NK-92 (cell line): Measurements from ENCODE around the gene PPM1L.
"Not testable (repeated sequence)": the region's sequence is repeated elsewhere in the genome, so short reads cannot be mapped to it uniquely, and the experiment has no call there.

ENCODE experiments used
- DNase-seq: peaks from one replicate; lab custom pipeline; 2025; ENCODE audit not compliant: unreplicated experiment; lab: John Stamatoyannopoulos, UW

The PPM1L gene

DNA sequence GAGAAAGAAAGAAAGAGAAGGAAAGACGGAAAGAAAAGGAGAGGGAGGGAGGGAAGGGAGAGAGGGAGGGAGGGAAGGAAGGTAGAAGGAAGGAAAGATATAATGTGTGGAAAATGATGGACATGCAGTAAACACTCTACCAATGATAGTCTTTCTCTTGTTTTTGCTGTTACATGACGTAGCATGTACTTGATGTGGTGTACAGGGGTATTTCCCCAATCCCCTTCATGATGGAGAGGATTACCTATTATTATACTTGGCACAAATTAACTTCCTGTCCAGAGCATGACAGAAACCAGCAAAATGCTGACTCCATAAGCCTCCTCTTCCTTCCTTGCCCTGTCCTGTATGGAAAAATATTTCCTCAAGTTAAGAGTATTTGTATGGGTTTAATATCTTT, 224.7 kb downstream of the PPM1L start:
- no peak for DNase-seq

DNA sequence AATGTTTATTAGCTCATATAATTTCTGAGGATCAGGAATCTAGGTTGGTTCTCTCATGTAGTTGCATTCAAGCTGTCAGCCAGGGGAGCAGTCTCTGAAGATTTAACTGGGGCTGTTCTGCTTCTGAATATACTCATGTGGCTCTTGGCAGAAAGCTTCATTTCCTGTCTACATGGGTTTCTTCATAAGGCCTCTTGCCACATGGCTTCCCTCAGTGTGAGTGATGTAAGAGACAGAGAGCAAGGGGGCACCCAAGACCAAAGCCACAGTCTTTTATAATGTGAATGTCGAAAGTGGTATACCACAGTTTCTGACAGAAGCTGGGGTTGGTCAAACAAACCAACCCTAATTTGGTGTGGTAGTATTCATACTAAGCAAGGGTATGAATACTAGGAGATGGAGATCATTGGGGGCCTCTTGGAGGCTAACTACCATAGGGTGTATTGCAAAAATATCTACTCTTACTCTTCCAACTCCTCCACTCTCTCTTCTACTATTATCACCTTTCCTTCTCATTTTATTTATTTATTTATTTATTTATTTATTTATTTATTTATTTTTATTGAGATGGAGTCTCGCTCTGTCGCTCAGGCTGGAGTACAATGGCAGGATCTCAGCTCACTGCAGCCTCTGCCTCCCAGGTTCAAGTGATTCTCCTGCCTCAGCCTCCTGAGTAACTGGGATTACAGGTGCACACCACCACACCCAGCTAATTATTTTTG, 225.3 kb downstream of the PPM1L start:
- DNase-seq = no peak

DNA sequence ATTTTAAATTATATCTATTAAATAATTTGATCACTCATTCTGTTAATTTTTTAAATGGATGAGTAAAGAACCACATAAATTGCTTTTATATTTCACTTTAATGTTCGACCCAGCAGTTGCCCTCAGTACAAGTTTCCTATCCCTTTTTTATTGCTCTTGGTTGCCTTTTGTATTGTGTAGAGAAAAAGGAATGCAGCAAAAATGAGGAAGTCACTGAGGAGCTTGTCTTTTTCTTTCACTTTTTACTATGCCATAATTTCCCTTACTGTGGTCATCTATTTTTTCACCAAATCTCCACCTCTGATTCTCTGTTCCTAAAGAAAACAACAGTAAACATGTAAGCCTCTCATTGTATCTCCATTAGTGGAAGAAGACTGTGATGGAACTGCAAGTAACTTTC, 226.5 kb downstream of the PPM1L start:
- no peak for DNase-seq

DNA sequence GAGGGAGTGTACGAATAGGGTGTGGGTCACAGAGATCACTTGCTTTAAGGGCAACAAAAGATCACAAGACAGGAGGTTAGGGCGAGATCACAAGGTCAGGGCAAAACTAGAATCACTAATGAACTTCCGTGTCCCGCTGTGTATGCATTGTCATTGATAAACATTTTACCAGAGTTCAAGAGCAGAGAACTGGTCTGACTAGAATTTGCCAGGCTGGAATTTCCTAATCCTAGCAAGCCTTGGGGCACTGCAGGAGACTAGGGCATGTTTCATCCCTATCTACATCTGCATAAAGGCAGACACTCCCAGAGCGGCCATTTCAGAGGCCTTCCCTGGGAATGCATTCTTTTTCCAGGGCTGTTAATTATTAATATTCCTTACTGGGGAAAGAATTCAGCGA, 227.9 kb downstream of the PPM1L start:
- DNase-seq = not testable (repeated sequence)

DNA sequence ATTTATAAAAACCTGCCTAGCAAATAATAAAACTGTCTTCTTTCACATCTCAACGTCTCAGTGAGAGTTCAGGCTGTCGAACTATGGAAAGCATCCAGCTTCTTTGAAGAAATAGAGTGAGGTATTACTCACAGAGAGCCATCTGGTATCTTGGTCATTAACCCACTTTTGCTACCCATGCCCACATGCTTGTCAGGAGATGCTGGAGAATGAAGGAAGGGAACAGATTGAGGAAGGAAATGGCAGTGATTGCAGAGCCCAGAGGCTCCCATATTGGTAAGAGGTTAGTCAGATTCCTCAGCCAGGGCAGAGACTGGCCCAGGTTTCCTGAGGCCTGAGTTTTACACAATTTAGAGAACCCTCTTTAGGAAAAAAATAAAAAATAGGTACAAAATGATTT, 230.0 kb downstream of the PPM1L start:
- DNase-seq = no peak

DNA sequence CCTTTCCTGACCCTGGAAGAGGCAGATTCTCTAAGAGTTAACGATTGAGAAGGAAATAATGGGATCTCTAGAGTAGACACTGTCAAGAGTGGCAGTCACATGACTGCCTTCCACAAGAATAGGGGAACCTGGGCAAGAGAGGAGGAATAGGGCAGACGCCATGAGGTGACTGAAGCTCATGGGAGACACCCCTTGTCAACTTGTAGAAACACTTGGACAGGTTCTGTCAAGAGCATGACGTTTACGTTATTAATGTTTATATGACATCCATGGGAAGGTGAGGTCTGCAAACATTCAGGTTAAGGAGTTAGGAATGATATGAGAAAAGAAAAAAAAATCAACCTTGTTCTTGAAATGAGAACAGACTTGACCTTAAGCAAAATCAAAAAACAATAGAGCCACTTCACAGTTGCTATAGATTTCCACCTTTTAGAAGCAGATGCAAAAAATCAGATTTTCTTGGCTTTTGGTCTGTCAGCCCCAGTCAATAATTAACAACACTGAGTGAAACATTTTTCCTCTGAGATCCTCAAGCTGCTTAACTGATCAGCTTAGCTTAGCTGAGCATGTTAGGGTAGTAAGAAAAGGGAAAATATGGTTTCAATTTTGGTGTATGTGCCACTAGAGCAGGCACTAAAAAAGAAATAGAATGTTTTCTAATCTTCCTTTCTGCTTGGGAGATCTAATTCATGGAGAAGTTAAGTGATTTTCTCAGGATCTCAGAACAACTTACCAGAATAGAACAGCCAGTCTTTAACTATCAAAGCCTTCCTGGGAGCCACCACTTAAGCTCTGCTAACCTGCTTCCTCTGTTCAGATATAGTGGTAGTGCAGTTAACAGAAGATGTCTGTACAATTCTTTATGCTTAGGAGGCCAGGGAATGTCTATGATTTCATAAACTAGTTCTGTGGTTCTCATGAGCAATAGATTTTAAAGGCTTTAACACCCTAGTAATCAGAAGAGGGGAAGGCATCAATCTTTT, 232.2 kb downstream of the PPM1L start:
- no peak for DNase-seq

DNA sequence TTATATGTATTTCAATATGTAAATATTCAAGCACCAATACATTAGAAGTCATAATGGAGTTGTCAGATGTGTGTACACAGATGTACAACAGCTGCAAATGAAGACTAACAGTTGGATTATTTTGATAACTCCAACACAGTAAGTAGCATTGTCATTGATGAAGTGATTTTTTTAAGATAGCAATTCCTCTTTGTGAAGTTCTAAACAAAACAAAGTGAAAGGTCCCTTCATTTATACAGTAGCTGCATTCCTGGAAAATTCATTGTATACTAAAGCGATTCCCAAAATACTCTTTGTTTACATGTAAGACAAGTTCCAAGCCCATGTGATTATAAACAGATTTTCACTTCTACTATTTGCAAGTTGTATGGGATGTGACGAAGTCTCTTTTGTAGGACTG, 234.4 kb downstream of the PPM1L start:
- DNase-seq = no peak

DNA sequence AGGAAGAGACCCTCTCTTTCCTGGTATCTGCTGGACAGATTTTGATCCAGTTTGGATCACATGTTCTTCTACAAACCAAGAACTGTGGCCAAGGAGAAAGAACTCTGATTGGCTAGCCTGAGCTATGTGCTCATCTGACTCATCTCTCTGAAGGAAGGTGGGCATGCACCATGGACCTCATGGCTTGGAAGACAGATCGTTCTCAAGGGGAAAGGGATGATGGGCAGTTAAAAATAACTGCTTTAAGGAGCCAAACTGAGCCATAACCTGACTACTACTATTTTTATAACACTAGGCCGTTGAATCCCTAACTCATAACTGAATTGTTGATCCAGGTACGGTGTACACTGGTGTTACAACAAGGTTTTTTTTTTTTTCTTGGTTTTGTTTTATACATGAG, 236.7 kb downstream of the PPM1L start:
- DNase-seq = no peak

DNA sequence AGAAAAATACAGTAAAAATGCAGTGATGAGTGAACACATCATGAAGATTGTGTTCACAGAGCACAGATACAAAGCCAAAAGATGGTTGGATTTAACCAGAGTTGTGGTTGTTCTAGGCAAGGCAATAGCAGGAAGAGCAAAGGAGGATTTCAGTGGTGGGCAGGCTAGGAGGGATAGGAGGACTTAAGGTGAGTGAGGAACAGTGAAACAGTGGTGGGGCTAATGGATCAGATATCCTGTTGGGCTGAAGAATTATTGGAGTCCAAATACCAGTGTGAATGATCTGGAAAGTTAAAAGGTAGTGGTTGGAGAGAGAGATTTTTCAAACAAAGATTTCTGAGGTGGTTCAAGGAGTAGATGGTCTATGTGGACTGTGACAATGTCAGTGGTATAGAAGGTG, 240.8 kb downstream of the PPM1L start:
- DNase-seq = no peak

DNA sequence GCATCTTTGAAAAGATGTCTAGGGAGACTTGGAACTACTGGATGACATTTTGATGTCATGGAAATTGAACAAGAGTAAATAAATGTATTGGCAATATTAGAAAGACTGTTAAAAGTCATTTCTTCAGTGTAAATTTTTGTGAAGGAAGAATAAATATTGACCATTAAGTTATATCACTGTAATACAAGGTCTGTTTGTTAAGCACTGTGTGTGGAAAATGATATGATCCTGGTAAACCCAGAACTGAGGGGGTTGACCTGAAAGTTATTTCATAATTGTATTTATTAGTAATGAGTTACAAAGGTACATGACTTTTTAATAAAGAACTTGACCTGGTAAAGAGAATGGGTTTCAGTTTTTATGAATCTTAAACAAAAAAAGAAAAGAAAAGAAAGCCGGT, 242.6 kb downstream of the PPM1L start:
- no peak for DNase-seq

DNA sequence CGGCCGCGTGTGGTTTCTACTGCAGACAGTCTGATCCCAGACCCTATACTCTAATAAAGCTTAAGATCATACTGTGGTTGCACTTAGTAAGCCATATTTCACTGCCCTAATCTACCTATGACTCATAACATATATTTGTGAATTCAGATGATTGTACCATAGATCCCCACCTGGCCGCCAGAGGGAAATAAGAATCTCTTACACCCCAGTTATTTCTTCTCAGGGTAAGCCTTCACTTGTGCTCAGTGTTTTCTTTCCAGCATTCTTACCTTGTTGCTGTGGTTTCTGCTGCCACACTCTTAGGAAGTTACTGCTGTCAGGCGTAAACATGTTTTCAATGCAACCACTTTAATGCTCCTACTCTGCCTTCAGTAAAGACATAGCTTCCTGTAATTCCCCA, 243.2 kb downstream of the PPM1L start:
- no peak for DNase-seq

DNA sequence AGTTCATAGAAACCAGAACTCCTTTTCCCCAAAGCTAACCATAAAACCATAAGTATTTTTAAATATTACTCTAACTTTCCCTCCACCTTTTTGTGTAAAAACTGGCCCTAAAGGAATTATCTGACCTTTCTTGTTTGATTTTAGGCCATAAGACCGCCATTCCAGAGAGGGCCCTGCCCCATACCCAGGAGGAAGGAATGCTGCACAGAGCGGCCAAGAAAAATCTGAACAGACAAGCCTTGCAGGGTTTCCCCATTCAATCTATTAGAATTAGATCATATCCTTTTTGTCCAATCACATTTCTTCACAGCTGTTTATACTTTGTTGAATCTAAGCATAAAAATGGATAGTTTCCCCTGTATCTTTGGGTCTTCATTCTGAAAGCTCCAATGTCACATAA, 252.1 kb downstream of the PPM1L start:
- no peak for DNase-seq

DNA sequence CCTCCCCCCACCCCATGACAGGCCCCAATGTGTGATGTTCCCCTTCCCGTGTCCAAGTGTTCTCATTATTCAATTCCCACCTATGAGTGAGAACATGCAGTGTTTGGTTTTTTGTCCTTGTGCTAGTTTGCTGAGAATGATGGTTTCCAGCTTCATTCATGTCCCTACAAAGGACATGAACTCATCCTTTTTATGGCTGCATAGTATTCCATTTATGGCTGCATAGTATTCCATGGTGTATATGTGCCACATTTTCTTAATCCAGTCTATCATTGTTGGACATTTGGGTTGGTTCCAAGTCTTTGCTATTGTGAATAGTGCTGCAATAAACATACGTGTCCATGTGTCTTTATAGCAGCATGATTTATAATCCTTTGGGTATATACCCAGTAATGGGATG, 254.1 kb downstream of the PPM1L start:
- not testable (repeated sequence) for DNase-seq

DNA sequence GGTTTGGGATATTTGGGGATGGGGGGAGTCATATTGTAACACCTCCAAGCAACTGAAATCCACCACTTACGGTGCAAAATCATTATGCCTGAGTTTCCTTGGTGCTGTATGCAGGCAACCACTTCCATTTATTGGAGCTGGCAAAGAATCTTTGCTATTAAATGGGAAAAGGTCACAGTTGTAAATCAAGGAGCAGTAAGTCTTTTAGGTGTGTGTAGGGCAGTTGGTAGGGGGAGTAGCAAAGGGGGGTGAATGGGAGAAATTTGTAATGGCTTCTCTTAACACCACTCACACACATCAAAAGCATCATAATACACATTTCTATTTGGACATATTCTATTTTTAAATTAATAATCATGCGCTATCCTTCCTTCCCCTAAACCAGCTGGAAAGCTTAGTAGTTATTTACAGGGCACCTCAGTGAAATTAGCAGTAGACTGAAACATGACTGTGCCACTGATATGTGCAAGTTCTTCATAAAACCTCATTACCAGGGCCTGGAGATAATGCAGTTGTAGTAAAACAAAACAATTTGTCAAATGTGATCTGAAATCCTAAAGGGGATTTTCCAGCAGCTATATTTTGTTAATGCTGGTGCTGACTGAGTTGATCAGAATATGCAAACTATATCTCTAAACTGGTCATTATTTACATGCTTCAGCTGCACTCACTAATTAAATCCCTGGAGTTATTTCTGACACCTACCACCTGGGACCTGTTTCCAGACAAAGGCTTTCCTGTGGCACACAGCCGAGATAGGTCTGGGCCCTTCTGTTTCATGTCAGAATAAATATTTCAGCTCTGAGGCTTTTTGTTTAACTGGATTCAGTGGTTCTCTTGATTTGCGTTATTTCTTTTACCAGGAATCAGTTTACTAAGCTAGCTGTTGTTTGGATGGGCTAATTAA, 259.1 kb downstream of the PPM1L start:
- DNase-seq = no peak

DNA sequence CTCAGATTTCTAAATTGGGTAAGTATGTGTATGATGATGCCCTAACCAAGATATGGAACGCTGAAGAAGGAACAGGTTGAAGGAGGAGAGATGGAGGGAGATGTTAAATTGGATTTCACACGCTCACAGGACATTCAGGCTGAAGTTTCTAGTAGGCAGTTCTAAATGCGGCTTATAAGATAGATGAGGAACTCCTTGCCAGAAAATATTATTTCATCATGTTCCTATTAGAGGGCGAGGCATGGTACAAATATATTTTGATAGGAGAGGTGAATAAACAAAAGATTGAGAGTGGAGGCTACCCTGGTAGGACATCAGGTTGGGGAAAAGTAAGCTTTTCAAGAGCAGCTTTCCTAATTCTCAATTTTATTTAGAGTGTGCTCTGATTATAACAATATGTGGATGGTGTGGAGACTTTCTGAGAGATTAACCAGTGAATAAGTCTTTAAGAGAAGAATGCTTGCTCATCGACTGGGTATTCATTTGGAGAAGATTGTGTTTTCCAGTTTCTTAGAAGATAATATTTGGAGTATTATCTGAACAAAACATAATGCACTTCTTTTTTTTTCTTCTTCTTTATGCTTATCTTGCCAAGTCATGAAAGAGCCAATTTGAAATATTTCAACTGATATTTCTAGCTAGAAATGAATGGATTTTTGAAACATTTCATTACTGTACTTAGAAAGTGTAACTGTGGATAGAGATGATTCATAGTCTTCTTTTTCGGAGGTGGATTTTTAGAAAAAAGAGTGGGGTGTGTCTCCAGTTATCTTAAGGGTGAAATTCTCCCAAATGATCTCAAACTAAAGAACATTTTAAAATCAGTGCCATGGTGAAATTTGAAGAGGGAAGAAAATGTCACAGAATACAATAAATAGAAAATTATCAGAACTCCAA, 260.6 kb downstream of the PPM1L start:
- no peak for DNase-seq

DNA sequence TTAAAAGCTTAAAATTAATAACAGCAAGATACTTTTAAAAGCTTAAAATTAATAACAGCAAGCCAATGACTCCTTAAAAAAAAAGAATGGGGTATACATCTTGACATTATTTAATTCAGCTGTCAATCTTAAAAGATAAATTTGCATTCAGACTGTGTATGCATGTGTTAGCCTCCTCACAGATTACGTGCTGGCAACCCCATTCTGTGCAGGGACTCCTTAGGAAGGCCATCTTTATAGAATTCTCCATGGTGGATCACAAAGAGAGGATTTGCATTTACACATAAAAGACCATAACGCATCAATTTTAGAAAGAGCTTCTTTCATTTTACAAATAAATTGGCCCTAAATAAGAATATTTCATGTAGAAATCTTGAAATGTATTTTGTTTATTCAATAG, 261.9 kb downstream of the PPM1L start:
- DNase-seq = no peak

DNA sequence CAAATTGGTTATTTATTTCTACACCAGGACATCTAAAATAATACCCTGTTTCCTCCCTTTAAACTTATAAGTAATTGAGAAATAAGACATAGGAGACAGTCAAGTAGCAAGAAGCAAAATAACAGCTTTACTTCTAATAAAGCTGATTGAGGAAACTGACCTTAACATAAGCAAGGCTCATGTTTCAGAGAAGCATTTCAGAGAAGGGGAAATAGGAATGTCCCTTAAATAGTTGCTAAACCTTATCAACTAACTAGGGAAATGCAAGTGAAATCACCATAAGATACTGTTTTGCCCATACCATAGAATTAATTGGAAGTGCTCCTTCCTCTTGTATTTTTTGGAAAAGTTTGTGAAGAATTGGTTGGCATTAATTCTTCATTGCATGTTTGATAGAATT, 264.2 kb downstream of the PPM1L start:
- DNase-seq = no peak

DNA sequence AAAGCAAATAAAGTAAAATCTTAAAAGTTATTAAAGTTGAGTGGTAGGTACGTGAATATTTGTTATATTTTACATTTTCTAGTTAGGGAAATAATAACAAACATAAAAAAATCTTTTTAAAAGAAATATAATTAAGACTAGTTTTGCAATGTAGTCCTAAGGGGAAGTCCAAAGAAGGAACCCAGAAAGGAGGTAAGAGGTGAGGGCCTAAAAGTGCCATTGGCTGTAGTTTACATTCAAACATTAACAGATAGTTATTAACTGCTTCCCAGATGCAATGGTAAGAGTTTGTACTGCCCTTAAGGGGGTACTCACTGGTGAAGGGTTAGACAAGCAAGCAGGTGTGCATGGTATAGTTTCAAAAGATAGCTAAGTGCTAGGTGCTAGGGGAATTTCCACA, 269.9 kb downstream of the PPM1L start:
- DNase-seq = no peak

DNA sequence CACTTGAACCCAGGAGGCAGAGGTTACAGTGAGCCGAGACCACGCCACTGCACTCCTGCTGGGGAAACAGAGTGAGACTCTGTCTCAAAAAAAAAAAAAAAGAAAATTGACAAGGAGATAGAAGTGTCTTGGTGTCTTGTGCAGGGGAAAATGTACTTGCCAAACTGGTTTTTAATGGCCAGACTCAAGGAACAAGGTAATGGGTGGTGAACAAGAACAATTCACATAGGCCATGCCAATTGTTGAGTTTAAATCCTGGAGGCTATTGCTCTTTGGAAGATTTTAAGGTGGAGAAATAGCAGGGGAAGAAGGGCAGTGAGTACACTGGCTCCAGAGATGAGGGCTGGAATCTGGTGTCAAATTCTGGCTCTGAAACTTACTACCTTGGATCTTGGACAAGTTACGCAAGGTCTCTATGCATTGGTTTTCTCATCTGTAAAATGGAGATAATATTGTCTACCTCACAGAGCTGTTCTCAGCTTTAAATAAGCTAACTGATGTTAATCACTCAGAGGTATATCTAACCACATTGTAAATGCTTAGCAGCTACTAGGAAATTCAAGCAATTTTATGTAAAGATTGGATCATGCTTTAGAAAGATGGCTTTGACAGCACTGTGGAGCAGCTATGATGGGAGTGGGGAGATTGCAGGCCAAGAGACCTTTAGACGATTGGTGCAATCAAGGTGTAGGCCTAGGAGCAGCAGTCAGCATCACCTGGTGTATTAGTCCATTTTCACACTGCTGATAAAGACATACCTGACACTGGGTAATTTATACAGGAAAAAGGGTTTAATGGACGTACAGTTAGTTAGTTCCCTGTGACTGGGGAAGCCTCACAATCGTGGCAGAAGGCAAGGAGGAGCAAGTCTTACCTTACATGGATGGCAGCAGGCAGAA, 270.8 kb downstream of the PPM1L start:
- no peak for DNase-seq
